DMS114 treated with DMSO at 0.1 percent for 48 hours (cell line): Measurements from ENCODE around the gene RALGAPA2.

Experiments
- DNase-seq: peaks from one replicate; lab custom pipeline; 2025; ENCODE audit not compliant: unreplicated experiment; lab: John Stamatoyannopoulos, UW

The RALGAPA2 gene

DNA sequence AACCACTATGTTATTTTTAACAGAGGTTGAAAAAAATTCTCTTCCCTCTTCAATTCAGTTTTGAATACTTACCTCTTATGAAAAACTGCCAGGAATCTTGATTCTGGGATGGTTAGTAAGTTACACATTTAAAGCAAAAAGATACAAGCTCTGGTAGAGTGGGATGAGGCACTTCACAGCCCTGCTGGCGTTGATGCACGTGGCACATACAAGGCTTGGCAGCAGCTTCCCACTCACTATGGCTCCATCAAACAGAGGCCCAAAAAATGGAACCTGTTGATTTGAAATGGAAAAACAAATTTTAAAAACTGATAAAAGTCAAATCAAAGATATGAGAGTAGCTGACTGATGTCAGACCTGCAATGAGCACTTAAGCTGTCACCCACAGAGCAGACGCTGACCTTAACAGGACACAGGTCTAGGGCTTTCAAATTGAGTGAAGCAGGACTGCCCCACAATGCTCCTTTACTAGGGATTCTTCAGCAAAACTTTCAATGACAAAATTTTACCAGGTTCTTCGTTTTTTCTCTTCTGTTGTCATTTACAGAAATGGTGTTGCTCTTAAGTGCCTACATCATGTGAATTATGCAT, 239.7 kb downstream of the RALGAPA2 start:
- DNase-seq: no peak

DNA sequence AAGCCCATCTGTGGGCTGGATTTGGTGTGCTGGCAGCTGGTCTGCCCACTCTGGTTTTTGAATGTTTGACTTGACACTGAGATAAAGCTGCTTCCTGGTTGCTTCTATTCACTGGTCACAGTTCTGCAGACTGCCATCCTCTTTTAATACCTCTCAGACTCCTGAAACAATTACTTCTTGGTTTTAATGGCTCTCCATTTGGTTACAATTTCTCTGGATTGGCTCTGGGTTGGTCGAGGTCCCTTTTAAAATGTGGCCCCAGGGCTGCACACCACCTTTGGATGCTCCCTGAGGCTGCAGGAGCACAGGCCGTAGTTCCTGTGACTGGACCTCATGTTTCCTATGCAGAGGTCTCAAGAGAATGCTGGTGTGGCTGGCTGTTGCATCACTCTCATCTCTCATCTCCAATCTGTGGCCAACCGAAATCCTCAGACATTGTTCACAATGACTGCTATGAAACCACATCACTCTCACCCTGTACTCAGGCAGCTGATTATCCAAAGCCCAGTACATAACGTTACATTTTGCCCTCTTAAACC, 246.0 kb downstream of the RALGAPA2 start:
- DNase-seq: no peak

DNA sequence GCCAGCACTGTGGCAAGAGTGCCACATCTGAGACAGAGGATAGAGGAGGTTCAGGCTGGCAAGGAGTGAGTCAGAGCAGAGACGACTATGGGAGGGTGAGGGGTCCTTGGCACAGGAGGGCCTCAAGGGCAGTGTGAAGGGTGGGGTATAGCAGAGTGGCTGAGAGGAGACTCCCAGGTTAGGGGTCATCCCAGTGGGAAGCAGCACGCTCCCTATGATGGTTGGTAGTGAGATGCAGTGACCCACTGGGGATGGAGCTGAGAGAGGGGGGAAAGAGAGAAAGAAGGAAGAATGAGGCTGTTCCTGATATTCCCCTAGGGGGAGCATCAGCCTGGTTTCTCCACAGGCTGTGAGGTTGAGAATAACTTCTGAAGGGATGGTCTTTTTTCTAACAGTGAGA, 247.2 kb downstream of the RALGAPA2 start:
- DNase-seq: no peak

DNA sequence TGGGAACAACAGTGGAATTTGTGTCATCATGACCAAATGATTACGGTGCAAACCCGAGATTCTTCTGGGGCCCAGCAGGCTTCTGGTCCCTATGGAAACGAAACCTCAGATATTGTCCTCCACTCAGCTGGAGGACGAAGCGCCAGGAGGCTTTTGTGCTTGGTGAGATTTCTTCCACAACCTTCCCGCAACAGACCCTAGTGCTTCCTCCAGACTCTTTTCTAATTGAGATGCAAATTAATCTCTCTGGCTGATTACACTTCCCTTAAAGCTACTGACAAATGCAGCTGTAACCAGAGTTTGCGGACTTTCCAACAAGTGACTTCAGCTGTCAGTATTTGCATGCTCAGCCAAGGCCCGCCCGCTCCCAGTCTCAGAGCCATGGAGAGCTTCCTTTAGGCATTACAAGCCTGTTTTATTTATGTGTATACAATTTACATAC, 248.5 kb downstream of the RALGAPA2 start:
- DNase-seq: no peak

DNA sequence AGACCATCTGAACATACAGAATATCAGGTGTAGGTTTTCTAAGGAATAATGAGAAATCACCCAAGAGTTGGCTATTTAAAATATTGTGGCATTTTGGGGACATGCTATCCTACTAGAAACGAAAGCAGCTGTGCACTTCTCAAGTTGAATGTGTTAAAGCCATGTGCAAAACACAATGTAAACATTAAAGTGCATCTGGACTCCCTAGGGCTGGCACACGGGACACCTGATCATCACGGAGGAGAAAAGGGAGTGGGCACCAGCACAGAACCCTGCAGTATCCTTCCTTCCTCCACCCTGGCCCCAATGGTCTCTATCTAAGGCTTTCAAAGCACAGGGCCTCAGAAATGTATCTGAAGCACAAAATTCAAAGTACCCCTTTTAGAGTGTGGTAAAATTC, 250.3 kb downstream of the RALGAPA2 start:
- no peak for DNase-seq

DNA sequence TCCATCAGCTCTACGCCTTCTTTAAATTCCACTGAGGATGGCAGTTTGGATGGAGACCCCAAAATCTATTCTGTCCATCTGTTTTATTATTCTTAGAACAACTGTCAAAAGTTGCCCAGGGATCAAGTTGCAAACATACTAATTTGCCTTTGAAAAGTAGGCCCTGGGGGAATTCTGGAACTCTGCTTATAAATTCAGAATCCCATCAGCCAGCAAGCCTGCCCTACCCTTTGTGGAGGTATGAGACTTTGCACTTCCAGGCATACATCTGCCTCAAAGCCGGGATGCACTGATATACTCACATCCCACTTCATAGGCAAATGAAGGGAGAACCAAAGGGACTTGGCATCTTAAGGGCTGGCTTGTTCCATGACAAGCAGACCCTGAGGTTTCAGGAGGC, 250.9 kb downstream of the RALGAPA2 start:
- DNase-seq: no peak

DNA sequence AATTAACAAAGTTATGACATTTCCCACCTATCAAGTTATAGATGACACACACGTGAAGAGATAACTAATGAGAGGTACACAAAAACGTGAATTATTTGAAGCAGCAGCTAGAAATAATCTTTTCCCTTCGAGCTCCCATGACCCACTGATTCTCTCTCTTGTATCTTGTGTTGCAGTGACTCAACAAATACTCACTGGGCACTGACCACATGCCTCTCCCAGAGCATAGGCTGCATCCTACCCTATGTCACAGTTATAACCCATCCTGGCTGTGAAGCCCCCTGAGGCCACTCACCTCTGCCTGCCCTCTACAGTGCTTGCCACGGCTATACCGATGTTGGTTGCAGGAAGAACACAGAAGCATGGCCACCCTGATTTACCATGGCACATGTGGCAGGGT, 252.7 kb downstream of the RALGAPA2 start:
- no peak for DNase-seq

DNA sequence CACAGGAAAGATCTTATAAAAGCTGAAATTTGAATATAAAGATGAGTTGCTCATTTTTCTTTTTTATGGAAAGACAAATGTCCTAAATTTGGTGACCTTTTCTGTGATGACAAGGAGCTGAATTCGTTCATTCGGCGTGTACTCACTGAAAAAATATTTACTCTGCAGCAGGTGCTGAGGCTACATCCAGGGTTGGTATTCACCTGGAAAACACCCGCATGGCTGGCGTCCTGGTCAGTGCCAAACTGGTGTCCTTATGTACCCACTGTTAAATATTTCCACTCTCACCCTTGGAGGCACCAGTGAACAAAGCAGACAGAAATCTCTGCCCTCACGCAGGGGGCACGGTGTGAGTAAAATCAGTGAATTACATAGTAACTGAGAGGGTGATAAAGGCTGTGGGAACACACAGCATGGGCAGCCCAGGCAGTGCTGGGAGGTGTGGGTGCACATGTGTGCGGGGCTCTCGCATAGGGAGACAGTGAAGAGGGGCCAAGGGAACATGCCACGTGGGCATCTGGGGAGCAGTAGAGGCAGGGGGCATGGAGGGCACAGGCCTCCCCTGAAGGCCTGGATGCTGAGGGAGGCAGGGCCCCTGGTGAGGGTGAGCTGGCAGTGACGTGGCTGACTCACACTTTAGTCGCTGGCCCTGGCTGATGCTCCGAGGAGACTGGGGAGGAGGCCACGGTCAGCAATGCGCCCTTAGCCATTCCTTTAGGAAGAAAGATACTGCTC, 254.9 kb downstream of the RALGAPA2 start:
- DNase-seq: no peak

DNA sequence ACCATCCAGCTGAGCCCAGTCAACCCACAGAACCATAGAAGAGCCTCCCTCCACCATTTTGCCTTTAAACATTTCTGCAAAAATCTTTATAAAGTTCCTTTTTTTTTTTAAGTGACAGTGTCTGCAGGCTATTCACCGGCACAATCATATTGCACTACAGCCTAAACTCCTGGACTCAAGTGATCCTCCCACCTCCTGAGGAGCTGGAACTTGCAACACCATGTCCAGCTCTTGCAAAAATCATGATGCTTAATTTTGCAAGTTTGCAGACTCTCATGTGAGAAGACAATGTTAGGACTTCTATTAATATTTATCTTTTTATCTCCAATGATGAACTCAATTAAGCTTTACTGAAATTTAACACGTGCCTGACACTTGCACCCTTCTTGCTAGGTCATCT, 255.7 kb downstream of the RALGAPA2 start:
- DNase-seq: no peak

DNA sequence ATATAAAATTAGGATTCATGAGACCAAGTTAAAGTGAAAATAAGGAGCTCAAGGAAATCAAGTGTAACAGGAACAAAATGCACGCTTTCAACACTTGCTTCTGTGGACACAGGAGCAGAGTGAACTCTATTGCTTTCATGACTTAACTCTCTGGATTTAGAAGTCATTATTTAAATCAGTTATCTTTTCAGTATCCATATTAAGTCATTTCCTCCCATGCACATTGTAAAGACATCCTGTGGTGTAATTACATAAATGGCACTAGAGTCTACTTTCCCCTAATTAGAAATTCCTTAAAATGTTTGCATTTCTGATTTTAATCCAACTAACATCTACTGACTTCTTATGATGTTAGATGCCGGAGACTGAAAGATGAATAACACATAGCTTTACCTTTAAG, 256.5 kb downstream of the RALGAPA2 start:
- DNase-seq: no peak

DNA sequence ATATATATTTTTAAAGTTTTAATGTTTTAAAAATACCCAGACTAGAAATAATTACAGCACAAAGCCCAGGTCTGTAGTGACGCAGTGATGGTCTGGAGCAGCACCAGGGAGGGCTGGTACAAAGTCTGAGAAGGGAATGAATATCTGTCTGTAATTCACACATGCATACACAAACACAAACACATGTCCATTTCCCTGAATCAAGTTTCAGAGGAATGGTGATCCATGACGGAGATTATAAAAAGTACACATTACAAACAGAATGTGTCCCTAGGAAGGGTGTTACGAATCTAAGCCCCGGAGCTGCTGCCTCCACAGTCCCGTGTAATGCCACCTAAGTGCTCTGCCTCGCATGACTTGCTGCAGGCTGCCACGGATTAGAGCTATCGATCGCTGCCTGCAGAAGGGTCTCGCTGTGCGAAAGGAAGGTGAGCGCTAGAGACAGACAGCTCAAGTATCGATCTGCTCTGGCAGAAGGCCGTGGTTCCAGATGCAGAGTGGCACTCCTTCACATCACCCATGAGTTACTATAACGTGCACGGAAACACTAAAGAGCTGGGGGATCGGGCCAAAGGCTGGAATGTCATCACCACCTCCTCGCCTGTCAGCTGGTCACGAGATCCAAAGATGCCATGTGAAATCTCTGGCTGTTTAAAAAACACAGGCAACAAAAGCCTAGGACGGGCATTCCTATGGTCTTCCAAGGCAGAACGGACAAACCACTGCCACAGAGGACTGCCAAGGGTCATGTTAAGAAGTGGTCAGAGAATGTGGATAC, 257.4 kb downstream of the RALGAPA2 start:
- DNase-seq: no peak

DNA sequence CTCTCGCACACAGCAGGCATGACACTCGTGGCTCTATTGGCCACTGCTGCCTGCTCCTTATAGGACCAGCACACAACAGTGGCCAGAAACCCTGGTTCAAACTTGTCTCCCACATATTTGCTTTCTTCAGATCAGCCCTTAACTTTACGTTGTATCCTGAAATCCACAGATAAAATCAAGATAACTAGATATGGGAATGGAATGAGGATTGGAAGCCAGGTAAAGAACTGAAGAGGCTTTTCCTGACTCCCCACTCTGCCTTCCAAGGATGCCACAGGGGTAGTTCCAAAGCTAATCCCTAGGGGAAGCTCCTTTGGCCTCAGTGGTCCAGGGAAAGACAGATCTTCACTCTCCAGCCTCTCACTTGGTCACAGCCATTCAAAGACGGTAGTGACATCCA, 258.1 kb downstream of the RALGAPA2 start:
- no peak for DNase-seq

DNA sequence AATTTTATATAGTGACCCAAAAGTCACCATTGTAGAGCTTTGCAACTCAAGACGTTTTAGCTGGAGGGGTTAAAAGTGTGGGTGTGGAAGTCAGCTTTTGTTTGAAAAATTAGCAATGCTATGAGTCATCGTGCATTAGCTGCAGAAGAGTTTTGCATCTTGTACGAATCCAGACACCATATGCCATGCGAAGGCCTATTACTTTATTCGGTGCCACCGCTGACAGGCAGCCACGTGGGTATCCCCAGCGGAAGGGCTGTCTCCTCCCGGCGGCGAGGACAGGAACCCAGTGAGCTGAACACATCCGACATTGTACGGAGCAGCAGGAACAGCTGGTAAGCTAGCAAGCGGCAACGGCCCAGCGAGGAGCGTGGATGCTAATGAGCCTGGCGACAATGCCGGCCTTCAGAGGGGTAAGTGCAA, 260.2 kb downstream of the RALGAPA2 start:
- DNase-seq: no peak

DNA sequence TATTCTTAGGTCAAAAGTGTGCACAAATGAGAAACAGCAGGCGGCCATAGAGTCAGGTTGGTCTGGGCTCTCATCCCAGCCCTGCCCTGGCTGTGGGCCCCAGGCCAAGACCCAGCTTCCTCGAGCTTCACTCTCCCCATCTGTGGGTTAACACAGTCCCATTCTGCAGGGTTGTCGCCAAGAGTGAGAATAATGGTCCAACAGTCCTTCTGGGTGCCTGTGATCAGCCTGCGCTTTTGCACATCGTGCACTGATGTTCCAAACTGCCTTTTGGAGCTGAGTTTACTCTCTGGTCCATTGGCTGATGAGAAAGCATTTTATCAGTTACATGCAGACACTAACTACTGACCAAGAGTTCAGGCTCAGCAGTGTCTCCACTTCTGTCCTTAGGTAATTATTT, 261.9 kb downstream of the RALGAPA2 start:
- DNase-seq: no peak

DNA sequence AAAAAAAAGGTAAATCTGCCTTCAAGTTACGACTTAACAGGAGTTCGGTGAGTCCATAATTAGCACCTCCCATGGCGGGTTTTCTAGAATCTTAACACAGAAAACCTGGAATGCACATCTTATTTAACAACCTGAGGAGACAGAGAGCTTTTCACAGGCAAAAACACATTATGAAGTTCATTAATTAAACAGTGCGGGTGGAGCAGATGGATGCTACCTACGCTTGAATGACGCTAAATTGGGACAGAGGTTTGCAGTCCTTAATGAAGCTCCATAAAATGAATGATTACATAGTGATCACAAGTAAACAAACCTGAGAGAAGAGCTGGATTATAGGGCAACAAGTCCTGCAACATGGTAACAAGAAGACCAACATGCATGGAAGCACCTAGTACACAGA, 263.6 kb downstream of the RALGAPA2 start:
- DNase-seq: no peak

DNA sequence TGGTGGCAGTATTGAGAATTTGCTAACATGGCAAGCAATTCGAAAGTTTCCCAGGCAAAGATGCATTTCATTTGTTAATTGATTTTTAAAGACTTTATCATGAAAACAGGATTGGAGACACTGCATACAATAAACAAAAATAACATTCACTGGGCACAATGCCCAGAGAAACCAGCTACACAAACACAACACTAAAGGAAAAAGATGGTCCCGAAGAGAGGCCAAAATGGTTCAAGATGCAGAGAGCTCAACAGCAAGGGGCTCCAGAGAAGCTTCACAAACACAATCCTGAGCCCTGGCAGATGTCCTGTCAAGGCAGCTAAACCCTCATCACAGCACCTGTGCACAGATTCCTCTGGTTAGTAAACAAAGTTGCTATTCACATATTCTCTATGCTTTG, 265.2 kb downstream of the RALGAPA2 start:
- DNase-seq: no peak

DNA sequence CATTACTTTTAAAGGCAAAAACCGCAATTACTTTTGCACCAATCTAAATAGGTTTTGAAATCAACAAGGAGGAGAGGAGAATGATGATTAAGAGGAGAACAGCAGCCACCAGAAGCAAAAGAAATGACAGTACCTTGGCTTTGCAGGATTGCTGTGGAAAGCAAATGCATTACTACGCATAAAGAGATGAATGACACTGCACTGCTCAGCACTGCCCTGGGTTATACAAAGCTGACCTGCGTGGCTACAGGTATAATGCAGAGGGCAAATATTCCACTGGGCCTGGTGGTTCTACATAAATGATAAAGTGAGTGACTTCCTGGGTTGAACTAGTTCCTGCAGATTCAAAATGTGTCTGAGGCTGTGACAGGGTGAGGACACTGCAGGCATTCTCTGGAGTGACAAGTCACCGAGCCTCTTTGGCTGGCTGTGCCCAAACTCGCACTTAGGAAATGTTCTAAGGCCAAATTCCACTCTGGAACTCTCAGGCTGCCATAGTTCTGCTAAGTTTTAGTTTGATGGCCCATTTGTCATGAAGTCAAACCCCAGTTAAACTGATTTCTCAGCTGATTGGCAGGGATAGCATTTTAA, 265.9 kb downstream of the RALGAPA2 start:
- no peak for DNase-seq

DNA sequence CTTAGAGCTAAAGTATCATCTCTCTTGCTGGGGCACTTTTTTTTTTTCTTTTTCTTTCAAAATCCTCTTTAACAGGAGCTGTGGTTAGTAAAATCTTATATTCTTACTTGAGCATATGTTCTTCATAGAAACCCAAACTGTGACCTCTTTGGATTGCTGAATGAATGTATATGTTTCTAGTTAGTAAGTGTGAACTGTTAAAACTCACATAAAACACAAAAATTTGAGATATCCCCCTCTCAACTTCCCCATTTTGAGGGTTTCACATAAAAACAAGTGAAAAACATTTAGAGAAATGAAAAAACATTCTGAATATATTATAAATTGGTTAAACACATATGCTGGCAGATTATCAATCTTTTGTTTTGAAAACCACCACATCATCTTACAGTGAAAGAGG, 266.4 kb downstream of the RALGAPA2 start:
- DNase-seq: no peak

DNA sequence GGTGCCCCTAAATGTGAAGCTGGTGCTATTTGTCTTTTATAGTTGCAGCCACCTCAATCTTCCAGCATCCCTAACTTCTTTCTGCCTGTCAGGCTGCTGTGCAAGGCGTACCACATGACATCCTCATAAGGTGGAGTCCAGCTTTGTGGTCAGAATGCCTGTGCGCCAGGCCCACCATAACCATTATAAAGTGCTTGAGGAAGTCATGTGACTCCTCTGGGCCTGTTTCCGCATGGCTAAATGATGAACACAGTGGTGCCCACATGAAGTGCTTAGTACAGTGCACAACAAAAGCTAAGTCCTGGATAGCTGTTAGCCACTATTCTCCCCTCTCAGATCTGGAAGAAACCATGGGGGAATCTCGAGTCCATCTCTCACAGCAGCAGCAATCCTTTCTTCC, 268.9 kb downstream of the RALGAPA2 start:
- DNase-seq: no peak

DNA sequence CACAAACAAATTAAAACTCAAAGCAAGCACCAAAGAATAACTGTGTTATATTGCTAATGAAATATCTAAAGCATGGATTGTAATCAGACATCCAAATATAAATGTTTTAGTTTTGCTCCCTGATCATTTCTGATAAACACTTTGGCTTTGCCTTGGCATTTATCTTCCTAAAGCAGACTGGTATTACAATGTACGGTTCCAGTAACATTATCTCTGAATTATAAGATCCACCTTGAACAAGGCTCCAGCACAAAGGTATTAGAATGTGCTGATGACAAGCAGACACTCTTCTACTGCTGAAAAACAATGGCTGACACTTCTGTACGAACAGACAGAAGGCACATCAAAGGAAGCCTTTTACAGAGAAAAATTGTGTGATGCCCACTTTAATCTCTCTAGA, 270.0 kb downstream of the RALGAPA2 start:
- DNase-seq: no peak

DNA sequence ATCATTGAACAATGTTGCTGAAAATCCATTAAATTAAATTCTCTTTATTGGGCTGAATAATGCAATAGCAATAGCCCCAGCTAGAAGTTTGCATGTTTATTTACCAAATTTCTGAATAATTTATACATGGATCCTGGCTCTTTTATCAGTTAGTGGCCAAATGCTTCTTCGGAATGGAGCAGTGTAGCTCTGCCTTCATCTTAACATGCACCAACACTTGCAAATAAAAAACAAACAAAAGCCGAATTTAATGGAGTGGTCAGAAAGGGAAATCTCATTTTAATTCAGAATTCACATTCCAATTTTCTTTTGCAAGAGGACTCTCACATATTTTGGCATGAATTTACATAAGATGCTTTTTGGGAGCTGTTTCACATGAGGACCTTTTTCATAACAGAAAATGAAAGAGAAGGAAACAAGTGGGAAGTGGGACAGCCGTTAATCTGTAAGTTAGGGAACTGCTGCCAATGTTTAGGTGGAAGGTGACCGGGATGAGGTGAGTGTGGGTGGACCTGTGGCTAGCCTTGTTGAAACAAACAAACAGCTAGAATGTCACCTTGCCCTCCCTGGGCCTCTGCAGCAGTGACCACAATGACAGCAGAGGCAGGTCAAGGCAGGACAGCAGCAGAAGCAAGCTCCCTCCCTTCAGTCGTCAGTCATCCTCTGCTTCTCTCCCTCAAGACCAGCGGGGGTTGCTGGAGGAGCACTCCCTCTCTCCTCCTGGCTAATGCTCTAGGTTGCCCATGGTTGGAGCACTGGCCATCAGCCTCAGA, 271.4 kb downstream of the RALGAPA2 start:
- no peak for DNase-seq
